ENCODE measurements around the gene PCDHGB7.
"Not testable (repeated sequence)": the region's sequence is repeated elsewhere in the genome, so short reads cannot be mapped to it uniquely, and the experiment has no call there.

DNA sequence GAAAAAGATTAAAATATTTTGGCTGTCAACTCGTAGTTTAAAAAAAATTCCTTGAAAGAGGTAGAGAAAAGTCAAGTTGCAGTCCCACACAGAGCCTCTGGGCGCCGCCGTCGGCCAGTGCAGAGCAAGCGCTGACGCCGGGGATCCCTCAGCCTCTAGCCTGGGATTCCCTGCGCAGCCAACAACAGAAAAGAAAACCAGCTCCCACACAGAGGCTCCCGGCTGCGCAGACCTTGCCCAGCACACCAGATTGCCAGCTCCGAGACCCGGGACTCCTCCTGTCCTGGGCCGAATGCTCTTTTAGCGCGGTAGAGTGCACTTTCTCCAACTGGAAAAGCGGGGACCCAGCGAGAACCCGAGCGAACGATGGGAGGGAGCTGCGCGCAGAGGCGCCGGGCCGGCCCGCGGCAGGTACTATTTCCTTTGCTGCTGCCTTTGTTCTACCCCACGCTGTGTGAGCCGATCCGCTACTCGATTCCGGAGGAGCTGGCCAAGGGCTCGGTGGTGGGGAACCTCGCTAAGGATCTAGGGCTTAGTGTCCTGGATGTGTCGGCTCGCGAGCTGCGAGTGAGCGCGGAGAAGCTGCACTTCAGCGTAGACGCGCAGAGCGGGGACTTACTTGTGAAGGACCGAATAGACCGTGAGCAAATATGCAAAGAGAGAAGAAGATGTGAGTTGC lies at the start of gene PCDHGB7:
- peak; percentile 79 for TF ChIP-seq CTCF (conservative IDR thresholded peaks at IDR 0.05 in 1 of 2, IDR thresholded peaks at IDR 0.05 in 1 of 2; ENCODE audit: low read depth in 1 of 2, low read length in 2 of 2)
- TF ChIP-seq EZH2 (IDR thresholded peaks at IDR 0.05; ENCODE audit: low read length, missing control alignments) = not testable (repeated sequence)
